GM18520 (cell line): Measurements from ENCODE around the gene CFAP161.
"Not testable (repeated sequence)": the region's sequence is repeated elsewhere in the genome, so short reads cannot be mapped to it uniquely, and the experiment has no call there.

Experiments used
- ATAC-seq: cut with Tn5 transposase; IDR thresholded peaks from one replicate; pipeline ENCODE4 v1.9.1; 2021; ENCODE audit not compliant: unreplicated experiment

CFAP161 gene

GRCh38 chr15:81106560-81106959 lies 27.5 kb upstream of the CFAP161 start:
- no peak for ATAC-seq

- no peak for ATAC-seq
Measured at GRCh38 chr15:81107889-81108288, 26.2 kb upstream of the CFAP161 start.

GRCh38 chr15:81108427-81108826 lies 25.6 kb upstream of the CFAP161 start:
- no peak for ATAC-seq

- no peak for ATAC-seq
Measured at GRCh38 chr15:81111018-81111417, 23.1 kb upstream of the CFAP161 start.

- peak; percentile 69 for ATAC-seq
Measured at GRCh38 chr15:81111510-81112470, 22.3 kb upstream of the CFAP161 start.

- no peak for ATAC-seq
Measured at GRCh38 chr15:81113204-81113657, 20.8 kb upstream of the CFAP161 start.

- no peak for ATAC-seq
Measured at GRCh38 chr15:81113861-81114291, 20.2 kb upstream of the CFAP161 start.

GRCh38 chr15:81115054-81115939 lies 18.8 kb upstream of the CFAP161 start:
- ATAC-seq = no peak

GRCh38 chr15:81117136-81117535 lies 16.9 kb upstream of the CFAP161 start:
- no peak for ATAC-seq

GRCh38 chr15:81117581-81117980 lies 16.5 kb upstream of the CFAP161 start:
- no peak for ATAC-seq

- ATAC-seq = no peak
Measured at GRCh38 chr15:81118361-81118760, 15.7 kb upstream of the CFAP161 start.

- no peak for ATAC-seq
Measured at GRCh38 chr15:81120069-81120468, 14.0 kb upstream of the CFAP161 start.

GRCh38 chr15:81126892-81127291 lies 7.2 kb upstream of the CFAP161 start:
- ATAC-seq = no peak

GRCh38 chr15:81141478-81141877 lies 7.4 kb downstream of the CFAP161 start:
- not testable (repeated sequence) for ATAC-seq

GRCh38 chr15:81146006-81146405 lies 11.9 kb downstream of the CFAP161 start:
- ATAC-seq = no peak

- ATAC-seq = no peak
Measured at GRCh38 chr15:81146466-81146865, 12.4 kb downstream of the CFAP161 start.

GRCh38 chr15:81151389-81151788 lies 17.3 kb downstream of the CFAP161 start:
- ATAC-seq = no peak

- no peak for ATAC-seq
Measured at GRCh38 chr15:81152339-81152738, 18.3 kb downstream of the CFAP161 start.

GRCh38 chr15:81152799-81153198 lies 18.7 kb downstream of the CFAP161 start:
- ATAC-seq = no peak

GRCh38 chr15:81155375-81156218 lies 21.5 kb downstream of the CFAP161 start:
- ATAC-seq = no peak

- ATAC-seq = no peak
Measured at GRCh38 chr15:81156324-81156723, 22.3 kb downstream of the CFAP161 start.
